DOHH2 (cell line): ENCODE results near the gene DDX1.

Experiments used
- H3F3A ChIP-seq: fragments of 200-600 bp; sonication (generic), shearing (Covaris generic); 2 replicates; pipeline ENCODE4 v1.6.0; 2016; ENCODE audit warnings: antibody characterized with exemption, mild to moderate bottlenecking; ENCODE audit not compliant: control insufficient read depth, insufficient read depth
- H3K27ac ChIP-seq: fragments of 200-600 bp; sonication (generic); 2 replicates; pipeline ENCODE4 v1.5.1; 2014; ENCODE audit warnings: low read depth, mild to moderate bottlenecking, low read length, moderate library complexity
- H3K27me3 ChIP-seq: fragments of 200-600 bp; sonication (generic); 2 replicates; pipeline ENCODE4 v1.6.1; 2014; ENCODE audit warnings: mild to moderate bottlenecking, low read length, mixed read lengths; ENCODE audit not compliant: control insufficient read depth
- H3K36me3 ChIP-seq: fragments of 200-600 bp; sonication (generic); 2 replicates; pipeline ENCODE4 v1.6.1; 2014; ENCODE audit warnings: mild to moderate bottlenecking, low read length, moderate library complexity, mixed read lengths; ENCODE audit not compliant: control insufficient read depth
- H3K4me1 ChIP-seq: fragments of 200-600 bp; sonication (generic); 2 replicates; pipeline ENCODE4 v1.6.1; 2014; ENCODE audit warnings: mild to moderate bottlenecking, low read length, mixed read lengths; ENCODE audit not compliant: control insufficient read depth
- H3K4me2 ChIP-seq: fragments of 200-600 bp; sonication (generic); 2 replicates; pipeline ENCODE4 v1.6.0; 2014; ENCODE audit warnings: mild to moderate bottlenecking, low read length, moderate library complexity
- H3K4me3 ChIP-seq: fragments of 200-600 bp; sonication (generic); 2 replicates; pipeline ENCODE4 v1.5.1; 2014; ENCODE audit warnings: mild to moderate bottlenecking, low read length, mixed read lengths
- H3K79me2 ChIP-seq: fragments of 200-600 bp; sonication (generic); 2 replicates; pipeline ENCODE4 v1.6.1; 2014; ENCODE audit warnings: mild to moderate bottlenecking, low read length, mixed read lengths; ENCODE audit not compliant: control insufficient read depth
- H3K9me2 ChIP-seq: fragments of 200-600 bp; sonication (generic); replicated peaks from 2 replicates; pipeline ENCODE4 v1.6.1; 2014; ENCODE audit warnings: mild to moderate bottlenecking, low read length, mixed read lengths; ENCODE audit not compliant: control insufficient read depth
- H3K9me3 ChIP-seq: fragments of 200-600 bp; sonication (generic); 2 replicates; pipeline ENCODE4 v1.6.1; 2014; ENCODE audit warnings: antibody characterized with exemption, low read length, mixed read lengths; ENCODE audit not compliant: control insufficient read depth, insufficient read depth
- H4K20me1 ChIP-seq: fragments of 200-600 bp; sonication (generic); 2 replicates; pipeline ENCODE4 v1.6.0; 2014; ENCODE audit warnings: low read depth, mild to moderate bottlenecking, antibody characterized with exemption, low read length, moderate library complexity; ENCODE audit not compliant: control insufficient read depth, insufficient read depth
- CTCF ChIP-seq: fragments of 200-600 bp; sonication (generic); IDR thresholded peaks from one replicate; pipeline ENCODE4 v1.5.1; 2014; ENCODE audit warnings: antibody characterized with exemption, mild to moderate bottlenecking, low read depth, low read length; ENCODE audit not compliant: poor library complexity, severe bottlenecking
- EZH2phosphoT487 ChIP-seq: fragments of 200-600 bp; sonication (generic); IDR thresholded peaks from 2 replicates; pipeline ENCODE4 v1.6.1; 2017; ENCODE audit warnings: borderline replicate concordance, mild to moderate bottlenecking, antibody characterized with exemption, low read length, moderate library complexity, mixed read lengths

The DDX1 gene

GRCh38 chr2:15563227-15564100, 28.2 kb upstream of the DDX1 start:
- Histone ChIP-seq H4K20me1 (no peaks in the 10 kb centered on the region), H3K4me1 (peaks cover 19% of the 10 kb centered on the region), H3F3A (no peaks in the 10 kb centered on the region), H3K27me3 (no peaks in the 10 kb centered on the region), H3K36me3 (no peaks in the 10 kb centered on the region), H3K9me3 (no peaks in the 10 kb centered on the region), H3K4me3 (no peak overlapping the region), H3K27ac (no peak overlapping the region), H3K9me2 (no peaks in the 10 kb centered on the region), H3K4me2 (no peak overlapping the region), H3K79me2 (peaks cover 25% of the 10 kb centered on the region)
- no peak for TF ChIP-seq EZH2phosphoT487
- no peak for TF ChIP-seq CTCF

GRCh38 chr2:15565392-15565791, 26.3 kb upstream of the DDX1 start:
- no peaks in the 10 kb centered on the region for H3K36me3 ChIP-seq
- peaks cover 11% of the 10 kb centered on the region for H3K4me1 ChIP-seq
- no peak overlapping the region for H3K4me2 ChIP-seq
- peaks cover 8% of the 10 kb centered on the region for H3K79me2 ChIP-seq
- H3K4me3 ChIP-seq: no peak overlapping the region
- H3F3A ChIP-seq: no peaks in the 10 kb centered on the region
- no peaks in the 10 kb centered on the region for H3K9me3 ChIP-seq
- H4K20me1 ChIP-seq: no peaks in the 10 kb centered on the region
- H3K9me2 ChIP-seq: no peaks in the 10 kb centered on the region
- TF ChIP-seq EZH2phosphoT487 (no peak), CTCF (no peak)
- H3K27me3 ChIP-seq: no peaks in the 10 kb centered on the region
- no peak overlapping the region for H3K27ac ChIP-seq

GRCh38 chr2:15565994-15566671, 25.5 kb upstream of the DDX1 start:
- peaks cover 11% of the 10 kb centered on the region for H3K4me1 ChIP-seq
- no peak overlapping the region for H3K27ac ChIP-seq
- H3K9me3 ChIP-seq: no peaks in the 10 kb centered on the region
- no peak for TF ChIP-seq EZH2phosphoT487
- no peak for TF ChIP-seq CTCF
- no peak overlapping the region for H3K4me2 ChIP-seq
- no peaks in the 10 kb centered on the region for H3K36me3 ChIP-seq
- peaks cover under 1% of the 10 kb centered on the region for H3K79me2 ChIP-seq
- no peaks in the 10 kb centered on the region for H3K9me2 ChIP-seq
- H3F3A ChIP-seq: no peaks in the 10 kb centered on the region
- H3K4me3 ChIP-seq: no peak overlapping the region
- no peaks in the 10 kb centered on the region for H4K20me1 ChIP-seq
- H3K27me3 ChIP-seq: no peaks in the 10 kb centered on the region
